ENCODE data around the gene ZNF383.
"Not testable (repeated sequence)": the region's sequence is repeated elsewhere in the genome, so short reads cannot be mapped to it uniquely, and the experiment has no call there.

ZNF383 gene

GRCh38 chr19:37217775-37218591 lies at the start of gene ZNF383:
Gene ZNF383 (plus strand): TSS chr19:37218214. CDS start chr19:37230454, 12,240 bp downstream.
- DNase-seq, result peak; percentile 75 to 87

DNA sequence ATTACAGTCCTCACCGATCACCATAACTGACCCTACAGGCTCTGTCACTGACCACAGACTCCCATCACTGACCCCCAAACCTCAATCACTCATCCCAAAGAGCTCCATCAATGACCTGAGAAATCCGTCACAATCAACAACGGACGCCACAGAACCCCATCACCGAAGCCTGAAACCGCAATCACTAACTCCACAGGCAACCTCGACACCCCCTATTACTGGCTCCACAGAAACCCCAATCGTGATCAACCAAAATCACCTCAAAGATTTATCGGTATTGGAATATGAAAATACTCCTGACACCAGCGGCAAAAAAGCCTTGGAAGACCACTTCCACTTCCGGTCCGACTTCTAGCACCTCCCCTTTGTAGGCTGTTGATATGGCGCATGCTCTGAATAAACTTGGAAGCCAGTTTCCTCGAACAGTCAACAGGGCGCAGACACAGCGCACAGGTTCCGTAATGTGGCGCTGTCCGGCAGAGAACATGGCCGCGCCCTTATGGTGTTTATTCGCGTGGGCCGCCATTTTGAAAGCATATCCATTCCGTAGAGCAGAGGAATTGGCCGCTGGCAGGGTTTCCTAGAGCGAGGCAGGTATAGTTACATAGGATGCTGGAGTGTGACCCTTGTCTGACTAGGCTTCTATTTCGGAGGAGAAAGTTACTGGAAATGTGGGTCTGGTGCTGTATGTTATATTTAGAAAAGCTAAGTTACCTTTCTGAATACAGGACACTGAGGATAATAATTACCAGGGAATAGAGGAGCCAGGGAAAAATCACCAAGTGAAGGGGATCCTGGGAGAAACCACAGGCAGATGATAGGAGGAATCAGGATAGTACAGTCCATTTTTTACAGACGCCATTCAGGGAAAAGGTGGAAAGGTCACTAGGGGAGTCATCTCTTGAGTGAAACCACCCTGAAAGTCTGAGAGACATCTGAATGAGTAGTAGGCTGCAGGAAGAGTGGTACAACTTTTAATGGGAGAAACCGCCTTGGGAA lies 45.3 kb upstream of the ZNF383 start, which contains the start of gene ZNF585A:
Gene ZNF585A, minus strand, starts transcription at position 328 of the 999 bp plus-strand sequence. CDS start 2,785 bp downstream, outside the sequence.
- peak; percentile 73 to 90 for DNase-seq

DNA sequence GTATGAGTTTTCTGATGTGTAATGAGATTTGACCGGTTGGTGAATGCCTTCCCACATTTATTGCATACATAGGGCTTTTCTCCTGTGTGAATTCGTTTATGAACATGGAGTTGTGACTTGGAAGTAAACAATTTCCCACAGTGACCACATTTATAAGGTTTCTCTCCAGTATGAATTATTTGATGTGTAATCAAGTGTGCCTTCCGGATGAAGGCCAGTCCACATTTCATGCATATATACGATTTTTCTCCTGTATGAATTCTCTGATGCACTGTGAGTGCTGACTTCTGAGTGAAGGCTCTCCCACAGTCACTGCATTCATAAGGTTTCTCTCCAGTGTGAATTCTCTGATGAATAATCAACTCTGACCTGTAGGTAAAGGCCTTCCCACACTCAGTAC lies 31.9 kb upstream of the ZNF383 start:
- not testable (repeated sequence) for DNase-seq

DNA sequence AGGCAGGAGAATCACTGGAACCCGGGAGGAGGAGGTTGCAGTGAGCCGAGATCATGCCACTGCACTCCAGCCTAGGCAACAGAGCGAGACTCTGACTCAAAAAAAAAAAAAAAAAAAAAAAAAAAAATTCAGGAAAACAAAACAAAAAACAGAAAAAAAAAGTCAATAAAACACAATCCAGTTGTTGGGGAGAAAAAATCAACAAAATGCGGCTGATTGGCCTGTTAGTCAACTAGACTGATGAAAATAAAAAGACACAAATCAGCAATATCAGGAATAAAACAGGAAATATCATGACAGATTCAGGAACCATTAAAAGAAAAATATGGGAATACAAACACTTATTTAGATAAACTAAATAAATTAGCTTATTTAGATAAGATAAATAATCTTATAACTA lies 22.8 kb upstream of the ZNF383 start:
- not testable (repeated sequence) for DNase-seq

DNA sequence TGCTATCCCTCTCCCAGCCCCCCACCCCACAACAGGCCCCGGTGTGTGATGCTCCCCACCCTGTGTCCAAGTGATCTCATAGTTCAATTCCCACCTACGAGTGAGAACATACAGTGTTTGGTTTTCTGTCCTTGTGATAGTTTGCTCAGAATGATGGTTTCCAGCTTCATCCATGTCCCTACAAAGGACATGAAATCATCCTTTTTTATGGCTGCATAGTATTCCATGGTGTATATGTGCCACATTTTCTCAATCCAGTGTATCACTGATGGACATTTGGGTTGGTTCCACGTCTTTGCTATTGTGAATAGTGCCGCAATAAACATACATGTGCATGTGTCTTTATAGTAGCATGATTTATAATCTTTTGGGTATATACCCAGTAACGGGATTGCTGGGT lies 20.9 kb upstream of the ZNF383 start:
- not testable (repeated sequence) for DNase-seq

DNA sequence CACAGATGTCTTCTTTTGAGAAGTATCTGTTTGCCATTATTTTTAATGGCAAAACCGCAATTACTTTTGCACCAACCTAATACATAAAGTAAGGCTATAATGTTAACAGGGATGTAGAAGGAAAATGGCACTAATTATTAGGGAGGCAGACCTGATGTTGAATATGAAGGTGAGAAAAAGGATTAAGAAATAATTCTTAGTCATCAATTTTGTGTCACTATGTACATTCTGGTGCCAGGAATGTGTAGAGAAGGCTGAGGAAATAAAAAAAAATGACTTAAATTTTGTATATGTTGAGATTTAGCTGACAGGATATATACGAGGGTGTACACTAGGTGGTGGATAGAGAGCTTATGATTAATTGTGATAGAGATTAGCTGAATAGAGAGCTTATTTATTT lies 20.2 kb upstream of the ZNF383 start:
- DNase-seq, result no peak

DNA sequence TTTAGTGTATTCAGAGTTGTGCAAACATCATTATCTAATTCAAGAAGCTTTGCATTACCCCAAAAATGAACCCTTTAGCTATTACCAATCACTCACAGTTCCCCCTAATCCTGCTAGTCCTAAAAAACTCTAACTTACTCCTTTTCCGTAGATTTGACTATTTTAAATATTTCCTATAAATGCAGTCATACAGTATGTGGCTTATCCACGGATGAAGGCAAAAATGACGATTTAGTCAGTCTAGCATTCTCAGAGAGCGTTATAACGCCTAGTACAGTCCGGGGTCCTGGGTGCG lies 587 bp upstream of the ZNF383 start:
- no peak for DNase-seq

GRCh38 chr19:37218592-37218935 lies 550 bp downstream of the ZNF383 start:
- DNase-seq, result no peak

- DNase-seq, result no peak
Observed at GRCh38 chr19:37220383-37220782, 2.4 kb downstream of the ZNF383 start.

DNA sequence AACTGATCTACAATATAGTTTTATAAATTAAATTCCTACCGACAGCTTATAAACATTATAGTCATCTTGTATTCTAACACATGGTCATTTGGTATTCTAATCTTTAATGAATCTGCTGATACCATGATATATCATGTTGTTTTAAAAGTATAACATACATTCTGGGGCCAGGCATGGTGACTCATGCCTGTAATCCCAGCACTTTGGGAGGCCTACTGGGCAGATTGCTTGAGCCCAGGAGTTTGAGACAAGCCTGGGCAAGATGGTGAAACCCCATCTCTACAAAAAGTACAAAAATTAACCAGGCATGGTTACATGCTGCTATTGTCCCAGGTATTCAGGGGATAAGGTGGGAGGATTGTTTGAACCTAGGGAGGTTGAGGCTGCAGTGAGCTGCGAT lies 3.1 kb downstream of the ZNF383 start:
- DNase-seq, result no peak

GRCh38 chr19:37226248-37226647 lies 8.2 kb downstream of the ZNF383 start:
- DNase-seq, result no peak

DNA sequence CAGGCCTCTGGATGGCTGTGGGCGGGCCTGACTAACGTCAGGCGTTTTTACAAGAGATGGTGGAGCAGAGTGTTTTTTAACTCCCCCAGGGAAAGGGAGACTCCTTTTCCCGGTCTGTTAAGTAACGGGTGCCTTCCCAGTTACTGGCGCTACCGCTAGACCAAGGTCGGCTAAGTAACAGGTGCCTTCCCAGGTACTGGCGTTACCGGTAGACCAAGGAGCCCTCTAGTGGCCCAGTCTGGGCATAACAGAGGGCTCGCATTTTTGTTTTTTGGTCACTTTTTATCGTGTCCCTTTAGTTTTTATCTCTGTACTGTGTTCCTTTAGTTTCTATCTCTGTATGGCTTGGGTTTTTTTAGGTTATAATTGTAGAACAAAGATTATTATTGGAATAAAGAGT lies 10.0 kb downstream of the ZNF383 start:
- no peak for DNase-seq

DNA sequence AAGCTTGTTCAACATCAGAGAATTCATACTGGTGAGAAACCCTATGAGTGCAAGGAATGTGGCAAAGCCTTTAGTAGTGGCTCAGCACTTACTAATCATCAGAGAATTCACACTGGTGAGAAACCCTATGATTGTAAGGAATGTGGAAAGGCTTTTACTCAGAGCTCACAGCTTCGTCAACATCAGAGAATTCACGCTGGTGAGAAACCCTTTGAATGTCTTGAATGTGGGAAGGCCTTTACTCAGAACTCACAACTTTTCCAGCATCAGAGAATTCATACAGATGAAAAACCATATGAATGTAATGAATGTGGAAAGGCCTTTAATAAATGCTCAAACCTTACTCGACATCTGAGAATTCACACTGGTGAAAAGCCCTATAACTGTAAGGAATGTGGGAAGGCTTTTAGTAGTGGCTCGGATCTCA lies 25.2 kb downstream of the ZNF383 start:
- DNase-seq, result no peak

DNA sequence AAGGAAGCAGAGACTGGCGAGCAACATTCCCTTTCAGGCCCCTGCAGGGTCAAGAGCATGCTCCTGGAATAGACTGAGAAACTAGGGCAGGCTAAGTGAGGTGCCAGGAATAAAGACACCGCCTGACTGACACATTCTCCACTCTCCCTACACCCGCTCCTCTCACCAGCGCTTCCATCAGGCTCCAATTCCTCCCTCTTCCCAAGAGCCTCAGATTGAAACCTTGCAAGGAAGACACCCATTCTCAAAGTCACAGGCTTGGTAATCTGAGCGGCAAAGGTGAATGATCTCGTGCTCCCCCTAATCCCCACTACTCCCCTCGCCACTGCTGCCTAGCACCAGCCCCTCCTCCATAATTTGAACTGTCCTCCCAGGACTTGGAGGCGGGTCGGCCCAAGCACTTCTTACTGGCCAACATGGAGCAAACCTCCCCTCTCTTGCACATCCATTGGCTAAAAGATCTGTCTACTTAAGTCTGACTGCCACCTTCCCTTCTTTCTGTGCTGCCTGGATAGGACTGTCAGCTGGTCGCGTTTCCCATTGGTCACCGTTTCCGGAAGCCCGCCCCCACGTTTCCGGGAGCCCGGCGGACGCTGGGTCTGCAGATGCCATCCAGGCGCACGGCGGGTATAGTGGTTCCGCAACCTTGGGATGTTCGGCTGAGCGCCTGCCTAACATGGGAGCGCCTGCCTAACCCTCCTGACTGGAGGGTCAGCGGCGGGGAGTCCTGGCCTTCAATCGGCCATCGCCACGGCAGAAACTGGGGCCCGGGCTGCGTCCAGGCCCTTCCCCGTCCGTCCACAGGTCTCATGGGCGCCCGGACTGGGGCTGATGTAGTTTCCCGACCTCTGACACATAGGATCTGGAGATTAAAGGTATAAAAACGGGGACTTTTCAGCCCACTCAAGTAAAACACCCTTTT lies 33.6 kb downstream of the ZNF383 start:
- DNase-seq, result peak; percentile 20 to 53

GRCh38 chr19:37263028-37263427 lies 45.0 kb downstream of the ZNF383 start:
- DNase-seq, result not testable (repeated sequence)

DNA sequence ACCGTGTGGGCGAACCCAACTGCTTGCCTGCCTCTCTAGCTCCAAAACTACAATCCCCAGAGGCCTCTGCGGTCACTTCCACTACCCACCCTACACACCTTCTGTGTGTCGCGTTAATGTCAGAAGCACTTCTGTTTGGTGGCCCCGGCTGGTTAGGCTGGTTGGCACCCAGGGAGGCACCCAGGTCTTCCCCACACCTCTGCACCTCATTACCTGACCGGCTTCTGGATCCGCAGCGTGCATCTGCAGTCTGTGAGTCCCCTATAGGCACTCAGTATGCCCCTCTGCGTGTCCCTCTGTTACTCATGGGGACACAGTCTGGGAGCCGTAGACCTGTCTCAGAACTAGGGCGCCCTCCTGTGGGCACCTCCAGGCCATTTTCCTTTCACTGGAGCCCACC lies 49.0 kb downstream of the ZNF383 start:
- not testable (repeated sequence) for DNase-seq

- DNase-seq, result not testable (repeated sequence)
Observed at GRCh38 chr19:37267755-37268154, 49.7 kb downstream of the ZNF383 start.

GRCh38 chr19:37280656-37281055 lies 62.6 kb downstream of the ZNF383 start:
- DNase-seq, result not testable (repeated sequence)

GRCh38 chr19:37284020-37284419 lies 66.0 kb downstream of the ZNF383 start:
- DNase-seq, result not testable (repeated sequence)

- DNase-seq, result not testable (repeated sequence)
Observed at GRCh38 chr19:37289229-37289628, 71.2 kb downstream of the ZNF383 start.

GRCh38 chr19:37292998-37293939 lies 75.3 kb downstream of the ZNF383 start:
- not testable (repeated sequence) for DNase-seq

All from NCI-H446 (cell line).